ENCODE data around the gene HSPA14.

The HSPA14 gene

DNA sequence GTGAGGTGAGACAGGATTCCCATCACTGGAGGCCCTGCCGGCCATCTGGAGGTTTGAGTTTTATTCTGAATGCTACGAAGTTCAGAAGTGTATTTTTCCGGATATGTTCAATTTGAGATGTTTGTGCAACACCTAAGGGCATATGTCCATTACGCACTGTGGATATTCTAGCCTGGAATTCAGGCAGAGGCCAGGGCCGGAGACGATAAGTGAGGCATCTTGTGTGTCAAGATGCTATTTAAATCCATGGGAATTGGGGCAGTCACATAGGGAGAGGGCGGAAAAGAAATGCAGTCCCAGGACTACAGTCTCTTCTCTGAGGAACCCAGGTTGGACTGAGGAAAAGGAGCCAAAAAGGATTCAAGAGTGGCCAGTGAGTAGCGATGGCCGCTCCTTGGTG is 38.7 kb downstream of the HSPA14 start:
- TF ChIP-seq, protein P1, sequence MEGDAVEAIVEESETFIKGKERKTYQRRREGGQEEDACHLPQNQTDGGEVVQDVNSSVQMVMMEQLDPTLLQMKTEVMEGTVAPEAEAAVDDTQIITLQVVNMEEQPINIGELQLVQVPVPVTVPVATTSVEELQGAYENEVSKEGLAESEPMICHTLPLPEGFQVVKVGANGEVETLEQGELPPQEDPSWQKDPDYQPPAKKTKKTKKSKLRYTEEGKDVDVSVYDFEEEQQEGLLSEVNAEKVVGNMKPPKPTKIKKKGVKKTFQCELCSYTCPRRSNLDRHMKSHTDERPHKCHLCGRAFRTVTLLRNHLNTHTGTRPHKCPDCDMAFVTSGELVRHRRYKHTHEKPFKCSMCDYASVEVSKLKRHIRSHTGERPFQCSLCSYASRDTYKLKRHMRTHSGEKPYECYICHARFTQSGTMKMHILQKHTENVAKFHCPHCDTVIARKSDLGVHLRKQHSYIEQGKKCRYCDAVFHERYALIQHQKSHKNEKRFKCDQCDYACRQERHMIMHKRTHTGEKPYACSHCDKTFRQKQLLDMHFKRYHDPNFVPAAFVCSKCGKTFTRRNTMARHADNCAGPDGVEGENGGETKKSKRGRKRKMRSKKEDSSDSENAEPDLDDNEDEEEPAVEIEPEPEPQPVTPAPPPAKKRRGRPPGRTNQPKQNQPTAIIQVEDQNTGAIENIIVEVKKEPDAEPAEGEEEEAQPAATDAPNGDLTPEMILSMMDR (IDR thresholded peaks at IDR 0.05; ENCODE audit: extremely low read depth, missing control alignments), result no peak
- DNase-seq (ENCODE audit: low spot score), result no peak

DNA sequence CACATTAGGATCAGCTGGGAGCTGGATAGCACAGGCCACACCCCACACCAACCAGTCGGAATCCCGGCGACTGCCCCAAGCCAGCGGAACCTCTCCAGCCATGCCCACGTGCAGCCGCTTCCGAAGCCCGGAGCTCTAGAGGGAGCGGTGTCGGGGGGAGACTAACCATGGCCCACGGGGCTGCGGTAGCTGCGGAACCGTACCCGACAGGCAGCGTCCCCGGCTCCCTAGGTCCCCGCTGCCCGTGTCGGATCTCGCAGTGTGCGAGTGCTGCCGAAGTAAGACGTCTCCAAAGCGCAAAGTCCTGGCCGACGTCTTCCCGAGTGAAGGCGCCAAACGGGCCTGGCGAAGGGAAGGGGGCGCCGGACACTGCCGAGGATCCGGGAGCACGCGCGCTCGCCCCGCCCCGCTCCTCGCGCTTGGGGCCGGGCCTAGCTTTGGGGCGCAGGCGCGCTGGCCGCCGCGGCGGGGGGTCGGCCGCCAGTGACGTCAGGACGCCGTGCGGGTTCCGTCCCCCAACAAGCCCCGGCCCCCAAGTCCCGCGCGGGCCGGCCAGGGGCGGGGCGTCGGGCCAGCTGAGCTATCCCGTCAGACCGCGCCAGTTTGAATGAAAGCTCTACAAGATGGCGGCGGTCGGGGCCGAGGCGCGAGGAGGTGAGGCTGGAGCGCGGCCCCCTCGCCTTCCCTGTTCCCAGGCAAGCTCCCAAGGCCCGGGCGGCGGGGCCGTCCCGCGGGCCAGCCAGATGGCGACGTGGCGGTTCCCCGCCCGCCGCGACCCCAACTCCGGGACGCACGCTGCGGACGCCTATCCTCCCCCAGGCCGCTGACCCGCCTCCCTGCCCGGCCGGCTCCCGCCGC is 40.4 kb downstream of the HSPA14 start, which contains the start of gene SUV39H2:
SUV39H2 (plus strand) TSS at position 601 of the 858 bp plus-strand sequence; CDS start at position 624, 23 bp downstream.
- TF ChIP-seq, protein P1 (IDR thresholded peaks at IDR 0.05; ENCODE audit: extremely low read depth, missing control alignments), result no peak
- DNase-seq (ENCODE audit: low spot score), result peak; percentile 100

DNA sequence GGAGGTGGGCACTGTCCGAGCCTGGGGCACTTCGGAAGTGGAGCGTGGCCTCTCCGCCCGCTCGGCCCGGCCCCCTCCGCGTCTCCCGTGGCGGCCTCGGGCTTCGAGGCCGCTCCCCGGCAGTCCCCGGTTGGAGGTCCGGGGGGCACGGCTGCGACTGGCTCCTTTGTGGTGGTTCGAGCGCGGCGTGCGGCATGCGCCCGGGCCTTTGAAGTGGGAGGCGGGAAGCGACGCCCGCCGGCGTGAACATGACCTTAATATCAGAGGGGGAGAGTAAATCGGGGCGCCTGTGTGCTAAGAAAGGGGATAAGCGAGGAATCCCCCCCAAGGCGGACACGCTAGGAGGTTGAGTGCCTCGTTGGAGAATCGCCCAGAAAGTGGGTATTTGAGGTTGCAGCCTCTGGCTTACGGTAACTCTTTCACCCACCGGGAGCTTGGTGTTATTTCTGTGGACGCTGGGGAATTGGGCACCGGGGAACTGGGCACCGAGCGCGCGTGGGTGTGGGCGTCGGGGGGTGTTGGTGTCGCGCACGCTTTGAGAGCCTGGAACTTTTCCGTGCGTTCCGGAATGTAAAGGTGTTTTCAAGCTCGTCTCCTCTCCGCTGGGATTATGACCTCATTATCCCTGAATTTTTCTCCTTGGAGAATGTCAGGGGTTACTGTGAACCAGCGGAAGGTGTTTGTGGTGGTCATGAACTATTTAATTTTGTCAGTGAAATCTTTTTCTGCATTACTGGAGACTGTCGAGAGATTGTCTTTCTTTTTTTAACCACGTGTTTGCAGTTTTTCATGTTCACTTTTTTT is 41.2 kb downstream of the HSPA14 start:
- TF ChIP-seq, protein P1 (IDR thresholded peaks at IDR 0.05; ENCODE audit: extremely low read depth, missing control alignments), result no peak
- DNase-seq (ENCODE audit: low spot score), result no peak

DNA sequence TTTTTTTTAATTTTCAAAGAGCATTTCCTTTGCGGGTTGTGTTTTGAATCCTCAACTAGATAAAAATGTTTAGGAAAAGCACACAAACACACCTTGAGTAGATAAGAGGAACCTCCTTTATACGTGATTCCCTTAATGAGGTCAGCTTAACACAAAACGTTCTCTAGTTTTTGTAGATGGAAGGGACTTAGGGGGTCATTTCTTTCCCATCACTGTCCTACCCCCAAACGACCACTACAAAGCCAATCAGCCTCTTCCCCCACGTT is 41.8 kb downstream of the HSPA14 start:
- DNase-seq (ENCODE audit: low spot score), result peak; percentile 17
- TF ChIP-seq, protein P1 (IDR thresholded peaks at IDR 0.05; ENCODE audit: extremely low read depth, missing control alignments), result no peak

DNA sequence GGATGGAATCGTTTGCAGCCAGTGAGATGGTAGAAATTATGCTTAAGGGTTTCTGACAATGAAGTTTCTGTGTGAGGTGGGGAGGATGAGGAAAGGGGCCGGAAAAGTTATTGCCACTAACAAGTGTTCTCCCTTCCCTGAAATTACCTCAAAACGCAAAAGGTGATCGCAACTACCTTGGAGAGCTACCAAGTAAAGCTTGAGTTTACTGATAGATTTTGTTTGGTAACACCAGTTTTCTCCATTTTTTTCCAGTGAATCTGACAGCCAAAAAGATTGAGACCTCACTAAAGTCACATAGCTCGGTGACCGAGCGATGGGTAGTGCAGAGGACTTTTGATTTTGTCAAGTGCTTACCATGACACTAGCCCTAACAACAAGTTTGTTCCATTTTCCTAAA is 42.1 kb downstream of the HSPA14 start:
- DNase-seq (ENCODE audit: low spot score), result no peak
- TF ChIP-seq, protein P1 (IDR thresholded peaks at IDR 0.05; ENCODE audit: extremely low read depth, missing control alignments), result no peak

DNA sequence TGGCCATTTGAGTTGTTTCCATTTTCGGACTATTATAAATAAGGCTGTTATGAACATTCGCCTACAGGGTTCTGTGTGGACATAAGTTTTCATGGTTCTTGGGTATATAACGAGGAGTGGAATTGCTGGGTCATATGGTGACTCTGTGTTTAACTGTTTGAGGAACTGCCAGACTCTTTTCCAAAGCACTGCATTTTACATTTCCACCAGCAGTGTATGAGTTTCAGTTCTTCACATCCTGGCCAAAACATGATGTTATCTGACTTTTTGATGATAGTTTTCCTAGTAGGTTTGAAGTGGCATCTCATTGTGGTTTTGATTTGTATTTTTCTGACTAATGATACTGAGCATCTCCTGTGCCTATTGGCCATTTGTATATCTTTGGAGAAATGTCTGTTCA is 46.0 kb downstream of the HSPA14 start:
- DNase-seq (ENCODE audit: low spot score), result no peak
- TF ChIP-seq, protein P1 (IDR thresholded peaks at IDR 0.05; ENCODE audit: extremely low read depth, missing control alignments), result no peak

DNA sequence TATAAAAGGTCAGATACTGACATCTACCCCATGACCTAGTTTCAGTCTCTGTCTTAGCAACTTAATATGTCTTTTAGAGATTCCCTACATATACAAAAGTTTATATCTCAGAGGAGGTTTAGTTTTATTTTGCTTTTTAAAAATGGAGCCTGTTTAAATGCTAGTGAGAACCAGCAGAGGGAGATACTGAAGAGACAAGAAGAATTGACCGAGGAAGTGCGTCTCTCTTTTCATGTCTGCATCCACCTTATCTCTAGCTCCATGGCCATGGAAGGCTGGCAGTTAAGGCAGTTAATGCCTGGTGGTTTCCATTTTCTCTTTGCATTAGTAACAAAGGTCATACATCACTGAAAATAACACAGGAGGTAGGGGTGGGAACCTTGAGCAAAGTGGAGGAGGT is 51.2 kb downstream of the HSPA14 start:
- TF ChIP-seq, protein P1 (IDR thresholded peaks at IDR 0.05; ENCODE audit: extremely low read depth, missing control alignments), result peak; percentile 10
- DNase-seq (ENCODE audit: low spot score), result peak; percentile 12
